ENCODE measurements around the gene TMEM63B.
"Not testable (repeated sequence)": the region's sequence is repeated elsewhere in the genome, so short reads cannot be mapped to it uniquely, and the experiment has no call there.

Gene TMEM63B

GRCh38 chr6:44176762-44177509 lies 49.6 kb downstream of the TMEM63B start:
- Histone ChIP-seq H3K9me3 (ENCODE audit: control insufficient read depth in 2 of 2, low read length in 2 of 2) (no peaks in the 10 kb centered on the region), H3K36me3 (ENCODE audit: control insufficient read depth in 2 of 2, insufficient read depth in 2 of 2, low read length in 2 of 2) (no peaks in the 10 kb centered on the region), H3K27ac (ENCODE audit: low read length) (no peak overlapping the region), H3K9ac (ENCODE audit: low read length in 2 of 2) (no peak overlapping the region), H3K4me3 (ENCODE audit: low read length in 2 of 2) (no peak overlapping the region), H3K4me1 (ENCODE audit: control insufficient read depth, insufficient read depth, low read length) (peaks cover 8% of the 10 kb centered on the region), H3K27me3 (ENCODE audit: control insufficient read depth in 1 of 2, insufficient read depth in 2 of 2, low read length in 2 of 2) (no peaks in the 10 kb centered on the region)

GRCh38 chr6:44177691-44178423 lies 50.5 kb downstream of the TMEM63B start:
- H3K27ac ChIP-seq (ENCODE audit: low read length) = no peak overlapping the region

GRCh38 chr6:44178424-44179071 lies 51.2 kb downstream of the TMEM63B start:
- Histone ChIP-seq H3K4me1 (ENCODE audit: control insufficient read depth, insufficient read depth, low read length) (no peaks in the 10 kb centered on the region), H3K27me3 (ENCODE audit: control insufficient read depth in 1 of 2, insufficient read depth in 2 of 2, low read length in 2 of 2) (no peaks in the 10 kb centered on the region), H3K36me3 (ENCODE audit: control insufficient read depth in 2 of 2, insufficient read depth in 2 of 2, low read length in 2 of 2) (no peaks in the 10 kb centered on the region), H3K4me3 (ENCODE audit: low read length in 2 of 2) (no peak overlapping the region), H3K27ac (ENCODE audit: low read length) (no peak overlapping the region), H3K9ac (ENCODE audit: low read length in 2 of 2) (no peak overlapping the region), H3K9me3 (ENCODE audit: control insufficient read depth in 2 of 2, low read length in 2 of 2) (no peaks in the 10 kb centered on the region)

More at GRCh38 chr6:44177691-44178423, 50.5 kb downstream of the TMEM63B start:
- Histone ChIP-seq H3K4me1 (ENCODE audit: control insufficient read depth, insufficient read depth, low read length) (peaks cover 4% of the 10 kb centered on the region), H3K36me3 (ENCODE audit: control insufficient read depth in 2 of 2, insufficient read depth in 2 of 2, low read length in 2 of 2) (no peaks in the 10 kb centered on the region), H3K9ac (ENCODE audit: low read length in 2 of 2) (no peak overlapping the region), H3K4me3 (ENCODE audit: low read length in 2 of 2) (no peak overlapping the region), H3K9me3 (ENCODE audit: control insufficient read depth in 2 of 2, low read length in 2 of 2) (no peaks in the 10 kb centered on the region), H3K27me3 (ENCODE audit: control insufficient read depth in 1 of 2, insufficient read depth in 2 of 2, low read length in 2 of 2) (no peaks in the 10 kb centered on the region)

- H3K36me3 ChIP-seq (ENCODE audit: control insufficient read depth in 2 of 2, insufficient read depth in 2 of 2, low read length in 2 of 2) = no peaks in the 10 kb centered on the region
- H3K4me1 ChIP-seq (ENCODE audit: control insufficient read depth, insufficient read depth, low read length) = no peaks in the 10 kb centered on the region
- H3K9ac ChIP-seq (ENCODE audit: low read length in 2 of 2) = no peak overlapping the region
- no peaks in the 10 kb centered on the region for H3K27me3 ChIP-seq (ENCODE audit: control insufficient read depth in 1 of 2, insufficient read depth in 2 of 2, low read length in 2 of 2)
- no peak overlapping the region for H3K27ac ChIP-seq (ENCODE audit: low read length)
- no peak overlapping the region for H3K4me3 ChIP-seq (ENCODE audit: low read length in 2 of 2)
- no peaks in the 10 kb centered on the region for H3K9me3 ChIP-seq (ENCODE audit: control insufficient read depth in 2 of 2, low read length in 2 of 2)
Observed at GRCh38 chr6:44179072-44179536, 51.8 kb downstream of the TMEM63B start.

GRCh38 chr6:44179648-44180047 lies 52.3 kb downstream of the TMEM63B start:
- Histone ChIP-seq H3K9me3 (ENCODE audit: control insufficient read depth in 2 of 2, low read length in 2 of 2) (no peaks in the 10 kb centered on the region), H3K27ac (ENCODE audit: low read length) (no peak overlapping the region), H3K4me3 (ENCODE audit: low read length in 2 of 2) (no peak overlapping the region), H3K36me3 (ENCODE audit: control insufficient read depth in 2 of 2, insufficient read depth in 2 of 2, low read length in 2 of 2) (no peaks in the 10 kb centered on the region), H3K4me1 (ENCODE audit: control insufficient read depth, insufficient read depth, low read length) (no peaks in the 10 kb centered on the region), H3K9ac (ENCODE audit: low read length in 2 of 2) (no peak overlapping the region), H3K27me3 (ENCODE audit: control insufficient read depth in 1 of 2, insufficient read depth in 2 of 2, low read length in 2 of 2) (no peaks in the 10 kb centered on the region)

- no peaks in the 10 kb centered on the region for H3K27me3 ChIP-seq (ENCODE audit: control insufficient read depth in 1 of 2, insufficient read depth in 2 of 2, low read length in 2 of 2)
- no peak overlapping the region for H3K27ac ChIP-seq (ENCODE audit: low read length)
- H3K4me3 ChIP-seq (ENCODE audit: low read length in 2 of 2) = no peak overlapping the region
- H3K9me3 ChIP-seq (ENCODE audit: control insufficient read depth in 2 of 2, low read length in 2 of 2) = no peaks in the 10 kb centered on the region
- H3K9ac ChIP-seq (ENCODE audit: low read length in 2 of 2) = no peak overlapping the region
- H3K36me3 ChIP-seq (ENCODE audit: control insufficient read depth in 2 of 2, insufficient read depth in 2 of 2, low read length in 2 of 2) = no peaks in the 10 kb centered on the region
- no peaks in the 10 kb centered on the region for H3K4me1 ChIP-seq (ENCODE audit: control insufficient read depth, insufficient read depth, low read length)
Observed at GRCh38 chr6:44180406-44180805, 53.1 kb downstream of the TMEM63B start.

- no peak overlapping the region for H3K27ac ChIP-seq (ENCODE audit: low read length)
- H3K36me3 ChIP-seq (ENCODE audit: control insufficient read depth in 2 of 2, insufficient read depth in 2 of 2, low read length in 2 of 2) = no peaks in the 10 kb centered on the region
- H3K9ac ChIP-seq (ENCODE audit: low read length in 2 of 2) = no peak overlapping the region
- H3K27me3 ChIP-seq (ENCODE audit: control insufficient read depth in 1 of 2, insufficient read depth in 2 of 2, low read length in 2 of 2) = no peaks in the 10 kb centered on the region
- H3K4me3 ChIP-seq (ENCODE audit: low read length in 2 of 2) = no peak overlapping the region
- H3K4me1 ChIP-seq (ENCODE audit: control insufficient read depth, insufficient read depth, low read length) = no peaks in the 10 kb centered on the region
- no peaks in the 10 kb centered on the region for H3K9me3 ChIP-seq (ENCODE audit: control insufficient read depth in 2 of 2, low read length in 2 of 2)
Observed at GRCh38 chr6:44180886-44181285, 53.5 kb downstream of the TMEM63B start.

GRCh38 chr6:44181784-44182183 lies 54.4 kb downstream of the TMEM63B start:
- not testable (repeated sequence) for H3K4me3 ChIP-seq (ENCODE audit: low read length in 2 of 2); H3K27me3 ChIP-seq (ENCODE audit: control insufficient read depth in 1 of 2, insufficient read depth in 2 of 2, low read length in 2 of 2); H3K4me1 ChIP-seq (ENCODE audit: control insufficient read depth, insufficient read depth, low read length); H3K27ac ChIP-seq (ENCODE audit: low read length); H3K36me3 ChIP-seq (ENCODE audit: control insufficient read depth in 2 of 2, insufficient read depth in 2 of 2, low read length in 2 of 2); H3K9ac ChIP-seq (ENCODE audit: low read length in 2 of 2); H3K9me3 ChIP-seq (ENCODE audit: control insufficient read depth in 2 of 2, low read length in 2 of 2)

GRCh38 chr6:44182911-44183390 lies 55.6 kb downstream of the TMEM63B start:
- no peaks in the 10 kb centered on the region for H3K27me3 ChIP-seq (ENCODE audit: control insufficient read depth in 1 of 2, insufficient read depth in 2 of 2, low read length in 2 of 2)
- H3K9ac ChIP-seq (ENCODE audit: low read length in 2 of 2) = no peak overlapping the region
- no peaks in the 10 kb centered on the region for H3K9me3 ChIP-seq (ENCODE audit: control insufficient read depth in 2 of 2, low read length in 2 of 2)
- H3K4me1 ChIP-seq (ENCODE audit: control insufficient read depth, insufficient read depth, low read length) = no peaks in the 10 kb centered on the region
- no peak overlapping the region for H3K27ac ChIP-seq (ENCODE audit: low read length)
- H3K36me3 ChIP-seq (ENCODE audit: control insufficient read depth in 2 of 2, insufficient read depth in 2 of 2, low read length in 2 of 2) = no peaks in the 10 kb centered on the region
- H3K4me3 ChIP-seq (ENCODE audit: low read length in 2 of 2) = no peak overlapping the region

- Histone ChIP-seq H3K27ac (ENCODE audit: low read length) (no peak overlapping the region), H3K9me3 (ENCODE audit: control insufficient read depth in 2 of 2, low read length in 2 of 2) (no peaks in the 10 kb centered on the region), H3K27me3 (ENCODE audit: control insufficient read depth in 1 of 2, insufficient read depth in 2 of 2, low read length in 2 of 2) (no peaks in the 10 kb centered on the region), H3K36me3 (ENCODE audit: control insufficient read depth in 2 of 2, insufficient read depth in 2 of 2, low read length in 2 of 2) (no peaks in the 10 kb centered on the region), H3K9ac (ENCODE audit: low read length in 2 of 2) (no peak overlapping the region), H3K4me1 (ENCODE audit: control insufficient read depth, insufficient read depth, low read length) (no peaks in the 10 kb centered on the region), H3K4me3 (ENCODE audit: low read length in 2 of 2) (no peak overlapping the region)
Observed at GRCh38 chr6:44183783-44184182, 56.4 kb downstream of the TMEM63B start.

Measured in stomach smooth muscle (tissue), 2 donors.